PC-3 (cell line): ENCODE data around the gene ARL4A. TPM values are rescaled to one million over a fixed set of nuclear protein-coding genes. Genes with fewer than 3 reads are reported as not detected.

ENCODE experiments used
- ATAC-seq: fragments of 200-7000 bp; cut with Tn5 transposase; 2 replicates; pipeline ENCODE4 v1.9.1; 2020; ENCODE audit warnings: mild to moderate bottlenecking, moderate library complexity
- BruUV-seq: library from RNA; stranded (reverse); fragments of 400-500 nt; replicated peaks from 2 replicates; lab custom pipeline; 2021; lab: Mats Ljungman, UMichigan
- CTCF ChIA-PET: fragments of 300-600 bp; sonication (Branson Sonifier 250); formaldehyde crosslinking; loops from one replicate; lab custom pipeline; 2022; ENCODE audit warnings: antibody characterized with exemption; lab: Charles Lee
- POLR2A ChIA-PET: fragments of 300-600 bp; sonication (Branson Sonifier 250); formaldehyde crosslinking; loops from one replicate; lab custom pipeline; 2022; ENCODE audit warnings: antibody characterized with exemption; ENCODE audit not compliant: unreplicated experiment; lab: Charles Lee
- DNase-seq: peaks from one replicate; pipeline ENCODE4 v3.0.0-alpha.2; 2015
- H2AFZ ChIP-seq: fragments of 300-600 bp; sonication (generic); 2 replicates; pipeline ENCODE4 v1.6.0; 2016; ENCODE audit warnings: antibody characterized with exemption, low read length
- H3F3A ChIP-seq: fragments of 300-600 bp; sonication (generic); one replicate; pipeline ENCODE4 v1.6.0; 2017; ENCODE audit warnings: antibody characterized with exemption, low read length, control low read depth, mild to moderate bottlenecking; ENCODE audit not compliant: unreplicated experiment
- H3K27ac ChIP-seq: fragments of 300-600 bp; sonication (generic); 2 replicates; pipeline ENCODE4 v1.5.1; 2016; ENCODE audit warnings: mild to moderate bottlenecking, low read length
- H3K27me3 ChIP-seq: fragments of 300-600 bp; sonication (generic); 2 replicates; pipeline ENCODE4 v1.6.1; 2016; ENCODE audit warnings: low read length, mixed read lengths
- H3K36me3 ChIP-seq: fragments of 300-600 bp; sonication (generic); 2 replicates; pipeline ENCODE4 v1.6.1; 2016; ENCODE audit warnings: low read depth, mixed run types, low read length, mixed read lengths
- H3K4me1 ChIP-seq: fragments of 300-600 bp; sonication (generic); 2 replicates; pipeline ENCODE4 v1.5.1; 2016; ENCODE audit warnings: low read length; ENCODE audit not compliant: insufficient read depth
- H3K4me2 ChIP-seq: fragments of 300-600 bp; sonication (generic); 2 replicates; pipeline ENCODE4 v1.6.0; 2016; ENCODE audit warnings: low read length
- H3K4me3 ChIP-seq: fragments of 300-600 bp; sonication (generic); 2 replicates; pipeline ENCODE4 v1.5.1; 2016; ENCODE audit warnings: mild to moderate bottlenecking, low read length, mixed read lengths
- H3K79me2 ChIP-seq: fragments of 300-600 bp; sonication (generic); 2 replicates; pipeline ENCODE4 v1.6.1; 2017; ENCODE audit warnings: low read length, mixed read lengths
- H3K9ac ChIP-seq: fragments of 300-600 bp; sonication (generic); 2 replicates; pipeline ENCODE4 v1.6.0; 2016; ENCODE audit warnings: mild to moderate bottlenecking, low read length
- H3K9me2 ChIP-seq: fragments of 300-600 bp; sonication (generic); replicated peaks from 2 replicates; pipeline ENCODE4 v1.6.1; 2016; ENCODE audit warnings: mixed run types, low read length, mixed read lengths
- H3K9me3 ChIP-seq: fragments of 300-600 bp; sonication (generic); 2 replicates; pipeline ENCODE4 v1.6.1; 2016; ENCODE audit warnings: low read length, mixed read lengths
- H4K20me1 ChIP-seq: fragments of 300-600 bp; sonication (generic); 2 replicates; pipeline ENCODE4 v1.6.1; 2016; ENCODE audit warnings: low read length, mixed read lengths
- EZH2 ChIP-seq: fragments of 300-600 bp; sonication (generic); IDR thresholded peaks from one replicate; pipeline ENCODE4 v1.6.1; 2017; ENCODE audit warnings: antibody characterized with exemption, mild to moderate bottlenecking, low read length; ENCODE audit not compliant: unreplicated experiment
- EZH2phosphoT487 ChIP-seq: fragments of 300-600 bp; sonication (generic); IDR thresholded peaks from 2 replicates; pipeline ENCODE4 v1.6.1; 2018; ENCODE audit warnings: mild to moderate bottlenecking, antibody characterized with exemption, low read length, borderline replicate concordance
- intact Hi-C: fragments of 100-400 bp; cut with micrococcal nuclease; formaldehyde crosslinking; loops from 2 replicates; pipeline ENCODE4 v1.9.0; 2023
- total RNA-seq: library from RNA; depleted of rRNA; stranded (reverse); fragments of >200 nt; gene quantifications from 2 replicates; pipeline ENCODE4 v1.2.3, GENCODE V29; 2014; rRNA removed
- TF ChIP-seq, protein P1 (sequence below): fragments of 300-600 bp; sonication (generic); conservative IDR thresholded peaks from 2 replicates; pipeline ENCODE4 v1.5.1; 2017; ENCODE audit warnings: antibody characterized with exemption, low read depth, mild to moderate bottlenecking, low read length

Gene ARL4A
- total RNA-seq, 1 experiment from 2014 or later, result 23.7 TPM

DNA sequence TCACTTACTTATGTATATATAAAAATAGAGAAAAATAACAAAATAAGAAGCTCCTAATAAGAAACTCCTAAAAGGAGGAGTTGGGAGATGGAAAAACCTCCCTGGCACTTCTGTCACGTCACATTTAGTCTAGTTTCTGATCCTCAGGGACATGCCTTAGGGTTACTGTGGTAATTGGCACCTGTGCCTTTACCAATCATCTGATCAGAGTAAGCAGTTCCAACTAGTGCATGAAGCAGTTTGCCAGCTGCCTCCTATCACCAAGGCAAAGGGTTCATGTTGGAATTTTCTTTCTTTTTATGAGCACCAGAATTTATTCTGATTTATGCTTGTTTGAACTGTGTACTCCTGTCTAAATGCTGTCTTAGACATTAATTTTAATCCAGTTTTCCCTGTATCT, 49.9 kb downstream of the ARL4A start:
- no peaks in the 10 kb centered on the region for H4K20me1 ChIP-seq
- H3K36me3 ChIP-seq, result no peaks in the 10 kb centered on the region
- intact Hi-C loops, result no loop called here
- no peak for TF ChIP-seq EZH2phosphoT487
- ChIA-PET POLR2A (no interaction called here), CTCF (no interaction called here)
- no peak overlapping the region for H3K4me2 ChIP-seq
- no peak overlapping the region for H2AFZ ChIP-seq
- H3K9me3 ChIP-seq, result no peaks in the 10 kb centered on the region
- DNase-seq (no peak), ATAC-seq (no peak)
- H3K4me3 ChIP-seq, result no peak overlapping the region
- BruUV-seq, result no TSS peak
- H3K9ac ChIP-seq, result no peak overlapping the region
- H3K9me2 ChIP-seq, result no peaks in the 10 kb centered on the region
- H3K27ac ChIP-seq, result no peak overlapping the region
- peaks cover 18% of the 10 kb centered on the region for H3K4me1 ChIP-seq
- H3F3A ChIP-seq, result no peaks in the 10 kb centered on the region
- no peaks in the 10 kb centered on the region for H3K27me3 ChIP-seq
- H3K79me2 ChIP-seq, result no peaks in the 10 kb centered on the region

GRCh38 chr7:12737836-12738235, 50.4 kb downstream of the ARL4A start:
- no peak overlapping the region for H3K4me2 ChIP-seq
- no TSS peak for BruUV-seq
- DNase-seq (no peak), ATAC-seq (no peak)
- no peak overlapping the region for H2AFZ ChIP-seq
- H3K79me2 ChIP-seq, result no peaks in the 10 kb centered on the region
- no peak overlapping the region for H3K9ac ChIP-seq
- H3F3A ChIP-seq, result no peaks in the 10 kb centered on the region
- TF ChIP-seq, protein P1, sequence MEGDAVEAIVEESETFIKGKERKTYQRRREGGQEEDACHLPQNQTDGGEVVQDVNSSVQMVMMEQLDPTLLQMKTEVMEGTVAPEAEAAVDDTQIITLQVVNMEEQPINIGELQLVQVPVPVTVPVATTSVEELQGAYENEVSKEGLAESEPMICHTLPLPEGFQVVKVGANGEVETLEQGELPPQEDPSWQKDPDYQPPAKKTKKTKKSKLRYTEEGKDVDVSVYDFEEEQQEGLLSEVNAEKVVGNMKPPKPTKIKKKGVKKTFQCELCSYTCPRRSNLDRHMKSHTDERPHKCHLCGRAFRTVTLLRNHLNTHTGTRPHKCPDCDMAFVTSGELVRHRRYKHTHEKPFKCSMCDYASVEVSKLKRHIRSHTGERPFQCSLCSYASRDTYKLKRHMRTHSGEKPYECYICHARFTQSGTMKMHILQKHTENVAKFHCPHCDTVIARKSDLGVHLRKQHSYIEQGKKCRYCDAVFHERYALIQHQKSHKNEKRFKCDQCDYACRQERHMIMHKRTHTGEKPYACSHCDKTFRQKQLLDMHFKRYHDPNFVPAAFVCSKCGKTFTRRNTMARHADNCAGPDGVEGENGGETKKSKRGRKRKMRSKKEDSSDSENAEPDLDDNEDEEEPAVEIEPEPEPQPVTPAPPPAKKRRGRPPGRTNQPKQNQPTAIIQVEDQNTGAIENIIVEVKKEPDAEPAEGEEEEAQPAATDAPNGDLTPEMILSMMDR, result no peak
- TF ChIP-seq EZH2, result no peak
- H4K20me1 ChIP-seq, result no peaks in the 10 kb centered on the region
- ChIA-PET POLR2A (no interaction called here), CTCF (no interaction called here)
- no peaks in the 10 kb centered on the region for H3K9me3 ChIP-seq
- no peak overlapping the region for H3K4me3 ChIP-seq
- peaks cover 18% of the 10 kb centered on the region for H3K4me1 ChIP-seq
- no peaks in the 10 kb centered on the region for H3K36me3 ChIP-seq
- no peaks in the 10 kb centered on the region for H3K9me2 ChIP-seq
- H3K27ac ChIP-seq, result no peak overlapping the region
- intact Hi-C loops, result no loop called here
- H3K27me3 ChIP-seq, result no peaks in the 10 kb centered on the region

GRCh38 chr7:12738665-12739064, 51.2 kb downstream of the ARL4A start:
- CTCF ChIA-PET, result no interaction called here
- 0 out of 2 replicates have a peak overlapping the region, but pooled peaks have one; percentile 2 for H2AFZ ChIP-seq
- H3K4me2 ChIP-seq, result peak overlapping the region; percentile 48

More at GRCh38 chr7:12738665-12739064, 51.2 kb downstream of the ARL4A start:
- Histone ChIP-seq H3K27ac (no peak overlapping the region), H3K9me3 (no peaks in the 10 kb centered on the region), H3K4me1 (peaks cover 18% of the 10 kb centered on the region), H3K36me3 (no peaks in the 10 kb centered on the region), H3K9ac (no peak overlapping the region), H3K79me2 (no peaks in the 10 kb centered on the region), H4K20me1 (no peaks in the 10 kb centered on the region), H3F3A (no peaks in the 10 kb centered on the region), H3K9me2 (no peaks in the 10 kb centered on the region), H3K4me3 (no peak overlapping the region), H3K27me3 (no peaks in the 10 kb centered on the region)
- TF ChIP-seq, protein P1, result no peak
- TF ChIP-seq EZH2phosphoT487 (no peak), EZH2 (no peak)
- no TSS peak for BruUV-seq
- POLR2A ChIA-PET, result no interaction called here
- peak; percentile 69 for DNase-seq
- intact Hi-C loops, result no loop called here
- ATAC-seq, result peak; percentile 60

Other genes starting within 250 kb of the ARL4A start
- gene SCIN, start 116.9 kb upstream of the ARL4A start, total RNA-seq, result 0.91 and 1.6 TPM in 2 replicates